HEK293 (cell line): Measurements from ENCODE around the gene RCOR1.

Experiments used
- EGR2 ChIP-seq: fragments of 450-650 bp; formaldehyde crosslinking; IDR thresholded peaks from 2 replicates; pipeline ENCODE4 v1.5.1; 2016; ENCODE audit warnings: low read depth, missing biosample characterization, missing genetic modification characterization
- HOXA7 ChIP-seq: sonication (generic); formaldehyde crosslinking; IDR thresholded peaks from 2 replicates; pipeline ENCODE4 v1.8.1; 2022; ENCODE audit warnings: missing genetic modification reagents, borderline replicate concordance
- OSR2 ChIP-seq: fragments of 450-650 bp; formaldehyde crosslinking; IDR thresholded peaks from 2 replicates; pipeline ENCODE4 v1.5.1; 2016; ENCODE audit warnings: missing biosample characterization, missing genetic modification characterization
- RBAK ChIP-seq: fragments of 450-650 bp; formaldehyde crosslinking; IDR thresholded peaks from 2 replicates; pipeline ENCODE4 v1.5.1; 2016; ENCODE audit warnings: missing biosample characterization, missing genetic modification characterization
- ZBTB20 ChIP-seq: fragments of 450-650 bp; formaldehyde crosslinking; IDR thresholded peaks from 2 replicates; pipeline ENCODE4 v1.5.1; 2016; ENCODE audit warnings: missing biosample characterization, missing genetic modification characterization
- ZNF248 ChIP-seq: fragments of 450-650 bp; formaldehyde crosslinking; IDR thresholded peaks from 2 replicates; pipeline ENCODE4 v1.5.1; 2017; ENCODE audit warnings: missing biosample characterization, missing genetic modification characterization
- ZNF274 ChIP-seq, 2 experiments: fragments of 200-500 bp in 1 of 2; fragments of 450-650 bp in 1 of 2; sonication (Bioruptor generic) in 1 of 2; formaldehyde crosslinking in 1 of 2; IDR thresholded peaks; 2 replicates each; pipeline versions ENCODE4 v1.5.1 to v1.6.1; 2014 to 2016; ENCODE audit warnings: borderline replicate concordance in 1 of 2, inconsistent platforms in 1 of 2, low read length in 1 of 2, missing biosample characterization in 1 of 2, missing genetic modification characterization in 1 of 2
- ZNF302 ChIP-seq: fragments of 450-650 bp; formaldehyde crosslinking; IDR thresholded peaks from 2 replicates; pipeline ENCODE4 v1.5.1; 2016; ENCODE audit warnings: missing biosample characterization, missing genetic modification characterization, low read depth
- ZNF311 ChIP-seq: fragments of 450-650 bp; formaldehyde crosslinking; IDR thresholded peaks from 2 replicates; pipeline ENCODE4 v1.5.1; 2017; ENCODE audit warnings: missing biosample characterization, missing genetic modification characterization, borderline replicate concordance
- ZNF354C ChIP-seq: fragments of 450-650 bp; formaldehyde crosslinking; IDR thresholded peaks from 2 replicates; pipeline ENCODE4 v1.5.1; 2016; ENCODE audit warnings: missing biosample characterization, missing genetic modification characterization, low read depth, borderline replicate concordance
- ZNF391 ChIP-seq: fragments of 450-650 bp; formaldehyde crosslinking; IDR thresholded peaks from 2 replicates; pipeline ENCODE4 v1.5.1; 2016; ENCODE audit warnings: low read depth, missing biosample characterization, missing genetic modification characterization, borderline replicate concordance
- ZNF416 ChIP-seq: fragments of 450-650 bp; formaldehyde crosslinking; IDR thresholded peaks from 2 replicates; pipeline ENCODE4 v1.5.1; 2016; ENCODE audit warnings: missing biosample characterization, missing genetic modification characterization
- ZNF473 ChIP-seq: fragments of 450-650 bp; formaldehyde crosslinking; IDR thresholded peaks from 2 replicates; pipeline ENCODE4 v1.5.1; 2017; ENCODE audit warnings: missing biosample characterization, missing genetic modification characterization
- ZNF48 ChIP-seq: fragments of 450-650 bp; formaldehyde crosslinking; IDR thresholded peaks from 2 replicates; pipeline ENCODE4 v1.5.1; 2016; ENCODE audit warnings: missing biosample characterization, missing genetic modification characterization
- ZNF560 ChIP-seq: fragments of 450-650 bp; formaldehyde crosslinking; IDR thresholded peaks from 2 replicates; pipeline ENCODE4 v1.5.1; 2017; ENCODE audit warnings: missing biosample characterization, missing genetic modification characterization, borderline replicate concordance
- ZNF596 ChIP-seq: fragments of 450-650 bp; IDR thresholded peaks from 2 replicates; pipeline ENCODE4 v1.5.0; 2018; ENCODE audit warnings: missing biosample characterization, mild to moderate bottlenecking, missing genetic modification characterization, moderate library complexity
- ZNF621 ChIP-seq: fragments of 450-650 bp; formaldehyde crosslinking; IDR thresholded peaks from 2 replicates; pipeline ENCODE4 v1.5.1; 2017; ENCODE audit warnings: missing biosample characterization, missing genetic modification characterization
- ZNF837 ChIP-seq: fragments of 450-650 bp; formaldehyde crosslinking; IDR thresholded peaks from 2 replicates; pipeline ENCODE4 v1.5.1; 2016; ENCODE audit warnings: missing biosample characterization, missing genetic modification characterization
- ZSCAN16 ChIP-seq: fragments of 450-650 bp; formaldehyde crosslinking; IDR thresholded peaks from 2 replicates; pipeline ENCODE4 v1.5.1; 2016; ENCODE audit warnings: missing biosample characterization, missing genetic modification characterization
- TF ChIP-seq, protein P1 (sequence below): fragments of 450-650 bp; formaldehyde crosslinking; IDR thresholded peaks from 2 replicates; pipeline ENCODE4 v1.5.1; 2017; ENCODE audit warnings: missing biosample characterization, missing genetic modification characterization
- TF ChIP-seq, protein P2 (sequence below): fragments of 450-650 bp; formaldehyde crosslinking; IDR thresholded peaks from 2 replicates; pipeline ENCODE4 v1.5.1; 2016; ENCODE audit warnings: missing biosample characterization, missing genetic modification characterization
- TF ChIP-seq, protein P3 (sequence below): fragments of 450-650 bp; formaldehyde crosslinking; IDR thresholded peaks from 2 replicates; pipeline ENCODE4 v1.5.1; 2016; ENCODE audit warnings: missing biosample characterization, missing genetic modification characterization
- TF ChIP-seq, protein P4 (sequence below): fragments of 450-650 bp; formaldehyde crosslinking; IDR thresholded peaks from 2 replicates; pipeline ENCODE4 v1.5.1; 2016; ENCODE audit warnings: missing biosample characterization, missing genetic modification characterization, borderline replicate concordance
- TF ChIP-seq, protein P5 (sequence below): fragments of 450-650 bp; formaldehyde crosslinking; IDR thresholded peaks from 2 replicates; pipeline ENCODE4 v1.5.1; 2017; ENCODE audit warnings: missing biosample characterization, mild to moderate bottlenecking, missing genetic modification characterization, moderate library complexity
- TF ChIP-seq, protein P6 (sequence below): fragments of 450-650 bp; formaldehyde crosslinking; IDR thresholded peaks from 2 replicates; pipeline ENCODE4 v1.5.1; 2016; ENCODE audit warnings: missing biosample characterization, missing genetic modification characterization

The RCOR1 gene

DNA sequence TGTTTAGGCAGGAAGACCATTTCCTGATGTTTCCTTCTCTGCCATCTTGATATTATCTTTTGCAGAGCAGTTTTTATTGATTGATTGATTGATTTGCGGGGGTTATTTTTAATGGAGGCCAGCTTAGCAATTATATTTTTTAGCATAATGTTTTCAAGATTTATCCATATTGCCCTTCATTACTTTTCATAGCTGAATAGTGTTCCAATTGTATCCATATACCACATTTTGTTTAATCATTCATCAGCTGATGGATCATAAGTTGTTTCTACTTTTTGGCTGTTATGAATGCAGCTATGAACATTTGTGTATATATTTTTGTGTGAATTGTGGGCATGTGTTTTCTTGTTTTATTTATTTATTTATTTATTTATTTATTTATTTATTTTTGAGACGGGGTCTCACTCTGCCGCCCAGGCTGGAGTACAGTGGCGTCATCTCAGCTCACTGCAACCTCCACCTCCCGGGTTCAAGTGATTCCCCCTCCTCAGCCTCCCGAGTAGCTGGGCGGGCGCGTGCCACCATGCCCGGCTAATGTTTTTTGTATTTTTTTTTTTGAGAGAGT, 20.9 kb upstream of the RCOR1 start (continued):
- TF ChIP-seq ZBTB20 (tag by site-specific recombination) (no peak), ZNF274 (IDR thresholded peaks at IDR 0.05; ENCODE audit: low read length) (no peak), ZNF274 (tag by site-specific recombination; IDR thresholded peaks at IDR 0.05; ENCODE audit: borderline replicate concordance) (no peak), ZNF311 (no peak), ZNF248 (no peak), EGR2 (tag by site-specific recombination) (no peak), ZNF596 (no peak), ZNF354C (tag by site-specific recombination) (0 out of 2 replicates have a peak, but pooled peaks have one; percentile 18), OSR2 (tag by site-specific recombination) (no peak), ZNF48 (tag by site-specific recombination) (no peak), ZNF302 (tag by site-specific recombination) (no peak), ZNF391 (no peak), ZNF837 (tag by site-specific recombination) (no peak), RBAK (tag by site-specific recombination) (no peak), ZNF560 (tag by site-specific recombination) (peak; percentile 75), ZNF621 (tag by site-specific recombination) (no peak), ZNF416 (tag by site-specific recombination) (no peak), ZNF473 (tag by site-specific recombination) (no peak), ZSCAN16 (tag by site-specific recombination) (no peak), HOXA7 (CRISPR knock-in tag) (no peak)
- TF ChIP-seq, protein P1, sequence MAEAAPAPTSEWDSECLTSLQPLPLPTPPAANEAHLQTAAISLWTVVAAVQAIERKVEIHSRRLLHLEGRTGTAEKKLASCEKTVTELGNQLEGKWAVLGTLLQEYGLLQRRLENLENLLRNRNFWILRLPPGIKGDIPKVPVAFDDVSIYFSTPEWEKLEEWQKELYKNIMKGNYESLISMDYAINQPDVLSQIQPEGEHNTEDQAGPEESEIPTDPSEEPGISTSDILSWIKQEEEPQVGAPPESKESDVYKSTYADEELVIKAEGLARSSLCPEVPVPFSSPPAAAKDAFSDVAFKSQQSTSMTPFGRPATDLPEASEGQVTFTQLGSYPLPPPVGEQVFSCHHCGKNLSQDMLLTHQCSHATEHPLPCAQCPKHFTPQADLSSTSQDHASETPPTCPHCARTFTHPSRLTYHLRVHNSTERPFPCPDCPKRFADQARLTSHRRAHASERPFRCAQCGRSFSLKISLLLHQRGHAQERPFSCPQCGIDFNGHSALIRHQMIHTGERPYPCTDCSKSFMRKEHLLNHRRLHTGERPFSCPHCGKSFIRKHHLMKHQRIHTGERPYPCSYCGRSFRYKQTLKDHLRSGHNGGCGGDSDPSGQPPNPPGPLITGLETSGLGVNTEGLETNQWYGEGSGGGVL (tag by site-specific recombination), result no peak
- TF ChIP-seq, protein P2, sequence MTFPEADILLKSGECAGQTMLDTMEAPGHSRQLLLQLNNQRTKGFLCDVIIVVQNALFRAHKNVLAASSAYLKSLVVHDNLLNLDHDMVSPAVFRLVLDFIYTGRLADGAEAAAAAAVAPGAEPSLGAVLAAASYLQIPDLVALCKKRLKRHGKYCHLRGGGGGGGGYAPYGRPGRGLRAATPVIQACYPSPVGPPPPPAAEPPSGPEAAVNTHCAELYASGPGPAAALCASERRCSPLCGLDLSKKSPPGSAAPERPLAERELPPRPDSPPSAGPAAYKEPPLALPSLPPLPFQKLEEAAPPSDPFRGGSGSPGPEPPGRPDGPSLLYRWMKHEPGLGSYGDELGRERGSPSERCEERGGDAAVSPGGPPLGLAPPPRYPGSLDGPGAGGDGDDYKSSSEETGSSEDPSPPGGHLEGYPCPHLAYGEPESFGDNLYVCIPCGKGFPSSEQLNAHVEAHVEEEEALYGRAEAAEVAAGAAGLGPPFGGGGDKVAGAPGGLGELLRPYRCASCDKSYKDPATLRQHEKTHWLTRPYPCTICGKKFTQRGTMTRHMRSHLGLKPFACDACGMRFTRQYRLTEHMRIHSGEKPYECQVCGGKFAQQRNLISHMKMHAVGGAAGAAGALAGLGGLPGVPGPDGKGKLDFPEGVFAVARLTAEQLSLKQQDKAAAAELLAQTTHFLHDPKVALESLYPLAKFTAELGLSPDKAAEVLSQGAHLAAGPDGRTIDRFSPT (tag by site-specific recombination), result no peak
- TF ChIP-seq, protein P3, sequence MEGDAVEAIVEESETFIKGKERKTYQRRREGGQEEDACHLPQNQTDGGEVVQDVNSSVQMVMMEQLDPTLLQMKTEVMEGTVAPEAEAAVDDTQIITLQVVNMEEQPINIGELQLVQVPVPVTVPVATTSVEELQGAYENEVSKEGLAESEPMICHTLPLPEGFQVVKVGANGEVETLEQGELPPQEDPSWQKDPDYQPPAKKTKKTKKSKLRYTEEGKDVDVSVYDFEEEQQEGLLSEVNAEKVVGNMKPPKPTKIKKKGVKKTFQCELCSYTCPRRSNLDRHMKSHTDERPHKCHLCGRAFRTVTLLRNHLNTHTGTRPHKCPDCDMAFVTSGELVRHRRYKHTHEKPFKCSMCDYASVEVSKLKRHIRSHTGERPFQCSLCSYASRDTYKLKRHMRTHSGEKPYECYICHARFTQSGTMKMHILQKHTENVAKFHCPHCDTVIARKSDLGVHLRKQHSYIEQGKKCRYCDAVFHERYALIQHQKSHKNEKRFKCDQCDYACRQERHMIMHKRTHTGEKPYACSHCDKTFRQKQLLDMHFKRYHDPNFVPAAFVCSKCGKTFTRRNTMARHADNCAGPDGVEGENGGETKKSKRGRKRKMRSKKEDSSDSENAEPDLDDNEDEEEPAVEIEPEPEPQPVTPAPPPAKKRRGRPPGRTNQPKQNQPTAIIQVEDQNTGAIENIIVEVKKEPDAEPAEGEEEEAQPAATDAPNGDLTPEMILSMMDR, result no peak
- TF ChIP-seq, protein P4, sequence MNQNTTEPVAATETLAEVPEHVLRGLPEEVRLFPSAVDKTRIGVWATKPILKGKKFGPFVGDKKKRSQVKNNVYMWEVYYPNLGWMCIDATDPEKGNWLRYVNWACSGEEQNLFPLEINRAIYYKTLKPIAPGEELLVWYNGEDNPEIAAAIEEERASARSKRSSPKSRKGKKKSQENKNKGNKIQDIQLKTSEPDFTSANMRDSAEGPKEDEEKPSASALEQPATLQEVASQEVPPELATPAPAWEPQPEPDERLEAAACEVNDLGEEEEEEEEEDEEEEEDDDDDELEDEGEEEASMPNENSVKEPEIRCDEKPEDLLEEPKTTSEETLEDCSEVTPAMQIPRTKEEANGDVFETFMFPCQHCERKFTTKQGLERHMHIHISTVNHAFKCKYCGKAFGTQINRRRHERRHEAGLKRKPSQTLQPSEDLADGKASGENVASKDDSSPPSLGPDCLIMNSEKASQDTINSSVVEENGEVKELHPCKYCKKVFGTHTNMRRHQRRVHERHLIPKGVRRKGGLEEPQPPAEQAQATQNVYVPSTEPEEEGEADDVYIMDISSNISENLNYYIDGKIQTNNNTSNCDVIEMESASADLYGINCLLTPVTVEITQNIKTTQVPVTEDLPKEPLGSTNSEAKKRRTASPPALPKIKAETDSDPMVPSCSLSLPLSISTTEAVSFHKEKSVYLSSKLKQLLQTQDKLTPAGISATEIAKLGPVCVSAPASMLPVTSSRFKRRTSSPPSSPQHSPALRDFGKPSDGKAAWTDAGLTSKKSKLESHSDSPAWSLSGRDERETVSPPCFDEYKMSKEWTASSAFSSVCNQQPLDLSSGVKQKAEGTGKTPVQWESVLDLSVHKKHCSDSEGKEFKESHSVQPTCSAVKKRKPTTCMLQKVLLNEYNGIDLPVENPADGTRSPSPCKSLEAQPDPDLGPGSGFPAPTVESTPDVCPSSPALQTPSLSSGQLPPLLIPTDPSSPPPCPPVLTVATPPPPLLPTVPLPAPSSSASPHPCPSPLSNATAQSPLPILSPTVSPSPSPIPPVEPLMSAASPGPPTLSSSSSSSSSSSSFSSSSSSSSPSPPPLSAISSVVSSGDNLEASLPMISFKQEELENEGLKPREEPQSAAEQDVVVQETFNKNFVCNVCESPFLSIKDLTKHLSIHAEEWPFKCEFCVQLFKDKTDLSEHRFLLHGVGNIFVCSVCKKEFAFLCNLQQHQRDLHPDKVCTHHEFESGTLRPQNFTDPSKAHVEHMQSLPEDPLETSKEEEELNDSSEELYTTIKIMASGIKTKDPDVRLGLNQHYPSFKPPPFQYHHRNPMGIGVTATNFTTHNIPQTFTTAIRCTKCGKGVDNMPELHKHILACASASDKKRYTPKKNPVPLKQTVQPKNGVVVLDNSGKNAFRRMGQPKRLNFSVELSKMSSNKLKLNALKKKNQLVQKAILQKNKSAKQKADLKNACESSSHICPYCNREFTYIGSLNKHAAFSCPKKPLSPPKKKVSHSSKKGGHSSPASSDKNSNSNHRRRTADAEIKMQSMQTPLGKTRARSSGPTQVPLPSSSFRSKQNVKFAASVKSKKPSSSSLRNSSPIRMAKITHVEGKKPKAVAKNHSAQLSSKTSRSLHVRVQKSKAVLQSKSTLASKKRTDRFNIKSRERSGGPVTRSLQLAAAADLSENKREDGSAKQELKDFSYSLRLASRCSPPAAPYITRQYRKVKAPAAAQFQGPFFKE (tag by site-specific recombination), result no peak
- TF ChIP-seq, protein P5, sequence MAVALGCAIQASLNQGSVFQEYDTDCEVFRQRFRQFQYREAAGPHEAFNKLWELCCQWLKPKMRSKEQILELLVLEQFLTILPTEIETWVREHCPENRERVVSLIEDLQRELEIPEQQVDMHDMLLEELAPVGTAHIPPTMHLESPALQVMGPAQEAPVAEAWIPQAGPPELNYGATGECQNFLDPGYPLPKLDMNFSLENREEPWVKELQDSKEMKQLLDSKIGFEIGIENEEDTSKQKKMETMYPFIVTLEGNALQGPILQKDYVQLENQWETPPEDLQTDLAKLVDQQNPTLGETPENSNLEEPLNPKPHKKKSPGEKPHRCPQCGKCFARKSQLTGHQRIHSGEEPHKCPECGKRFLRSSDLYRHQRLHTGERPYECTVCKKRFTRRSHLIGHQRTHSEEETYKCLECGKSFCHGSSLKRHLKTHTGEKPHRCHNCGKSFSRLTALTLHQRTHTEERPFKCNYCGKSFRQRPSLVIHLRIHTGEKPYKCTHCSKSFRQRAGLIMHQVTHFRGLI (tag by site-specific recombination), result no peak
- TF ChIP-seq, protein P6, sequence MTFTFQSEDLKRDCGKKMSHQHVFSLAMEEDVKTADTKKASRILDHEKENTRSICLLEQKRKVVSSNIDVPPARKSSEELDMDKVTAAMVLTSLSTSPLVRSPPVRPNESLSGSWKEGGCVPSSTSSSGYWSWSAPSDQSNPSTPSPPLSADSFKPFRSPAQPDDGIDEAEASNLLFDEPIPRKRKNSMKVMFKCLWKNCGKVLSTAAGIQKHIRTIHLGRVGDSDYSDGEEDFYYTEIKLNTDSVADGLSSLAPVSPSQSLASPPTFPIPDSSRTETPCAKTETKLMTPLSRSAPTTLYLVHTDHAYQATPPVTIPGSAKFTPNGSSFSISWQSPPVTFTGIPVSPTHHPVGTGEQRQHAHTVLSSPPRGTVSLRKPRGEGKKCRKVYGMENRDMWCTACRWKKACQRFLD (tag by site-specific recombination), result no peak
